Transverse colon (tissue), 4 donors: ENCODE measurements around the gene LZIC. TPM values are rescaled to one million over a fixed set of nuclear protein-coding genes. Genes with fewer than 3 reads are reported as not detected.

Source experiments
- DNase-seq: peaks from one replicate; pipeline ENCODE4 v3.0.0-alpha.2; 2019
- H3K27ac ChIP-seq, 4 donors: fragments of 200-600 bp; sonication (generic); 2 replicates each; pipeline ENCODE4 v1.5.1; 2016 to 2018; ENCODE audit warnings: inconsistent platforms in 4 of 4
- H3K27me3 ChIP-seq: fragments of 200-600 bp; sonication (generic); 2 replicates; pipeline ENCODE4 v1.5.1; 2017; ENCODE audit warnings: inconsistent platforms
- H3K36me3 ChIP-seq, 4 donors: fragments of 200-600 bp; sonication (generic); 2 replicates each; pipeline ENCODE4 v1.5.1; 2017 to 2019; ENCODE audit warnings: inconsistent platforms in 4 of 4
- H3K4me1 ChIP-seq, 4 donors: fragments of 200-600 bp; sonication (generic); 2 replicates each; pipeline ENCODE4 v1.5.1; 2017 to 2020; ENCODE audit warnings: inconsistent platforms in 4 of 4
- H3K4me3 ChIP-seq, 4 donors: fragments of 200-600 bp; sonication (generic); 1 replicate in 1 of 4; 2 replicates in 3 of 4; pipeline versions ENCODE4 v1.5.1 to v1.6.1; 2017 to 2019; ENCODE audit warnings: inconsistent platforms in 4 of 4
- H3K9me3 ChIP-seq, 2 donors: fragments of 200-600 bp; sonication (generic); 2 replicates each; pipeline ENCODE4 v1.5.1; 2017 to 2019; ENCODE audit warnings: inconsistent platforms in 2 of 2
- CTCF ChIP-seq, 5 experiments: fragments of 200-600 bp in 3 of 5; fragments of 450-650 bp in 2 of 5; sonication (generic) in 3 of 5; IDR thresholded peaks; 1 replicate in 2 of 5; 2 replicates in 3 of 5; pipeline ENCODE4 v1.5.1; 2016 to 2017; ENCODE audit warnings: antibody characterized with exemption in 5 of 5, inconsistent platforms in 3 of 5, mild to moderate bottlenecking in 2 of 5, moderate library complexity in 1 of 5
- EP300 ChIP-seq: sonication (generic); formaldehyde crosslinking; IDR thresholded peaks from one replicate; pipeline ENCODE4 v1.6.1; 2017; ENCODE audit warnings: antibody characterized with exemption, low read depth
- POLR2A ChIP-seq: fragments of 450-650 bp; IDR thresholded peaks from one replicate; pipeline ENCODE4 v1.6.1; 2016; ENCODE audit warnings: antibody characterized with exemption, mild to moderate bottlenecking, moderate library complexity
- POLR2AphosphoS5 ChIP-seq, 3 donors: sonication (generic); formaldehyde crosslinking; IDR thresholded peaks; one replicate each; pipeline ENCODE4 v1.6.1; 2016; ENCODE audit warnings: antibody characterized with exemption in 3 of 3
- WGBS, 2 donors: methylation state at CpG; one replicate each; pipeline ENCODE4 v1.1.5; 2018; ENCODE audit warnings: low coverage in 1 of 2; 5-methylcytosine and 5-hydroxymethylcytosine counted together
- in situ Hi-C, 4 donors: fragments of 200-750 bp; cut with MboI; loops; one replicate each; pipeline versions ENCODE4 v1.15.0 to v1.15.1; 2017; ENCODE audit warnings: low sequenced_read_pairs in 3 of 4, low pct_ligation_motif_present in 1 of 4, low pct_unique_long_range_greater_than_20kb in 1 of 4
- intact Hi-C: fragments of 100-400 bp; cut with DNase I; formaldehyde crosslinking; loops from one replicate; pipeline ENCODE4 v1.15.1; 2023; ENCODE audit warnings: low total_unique reads
- total RNA-seq, 4 donors: library from RNA; depleted of rRNA; stranded (reverse); fragments of >200 nt; gene quantifications; one replicate each; pipeline ENCODE4 v1.1.0, GENCODE V29; 2016

Gene LZIC
- total RNA-seq, 4 donors from 2014 or later = 10.7 to 41.0 (median 26.6) TPM

- H3K27ac ChIP-seq = no peak overlapping the region
- WGBS, 2 donors = 91% methylated on average over 9 of the region's 9 CpGs; no CpG with 5 or more reads in 1 of the 2 donors
These were observed 54.3 kb downstream of the LZIC start for GRCh38 chr1:9888886-9889285.

GRCh38 chr1:9887070-9887469 lies 56.1 kb downstream of the LZIC start:
- in situ Hi-C loops (no loop called here), intact Hi-C loops (no loop called here)
- H3K4me3 ChIP-seq = no peak overlapping the region
- no peaks in the 10 kb centered on the region for H3K36me3 ChIP-seq
- peaks cover 0 to 18% (median 11%) of the 10 kb centered on the region in 4 donors for H3K4me1 ChIP-seq
- no peaks in the 10 kb centered on the region for H3K27me3 ChIP-seq
- TF ChIP-seq CTCF (IDR thresholded peaks at IDR 0.05) = no peak
- TF ChIP-seq POLR2AphosphoS5 (IDR thresholded peaks at IDR 0.05) = no peak
- TF ChIP-seq POLR2A = no peak
- TF ChIP-seq EP300 = no peak
- DNase-seq = no peak
- WGBS, 2 donors = 90 to 100% methylated on average over 3 to 4 of the region's 4 CpGs
- H3K27ac ChIP-seq = no peak overlapping the region
- no peaks in the 10 kb centered on the region for H3K9me3 ChIP-seq

More at GRCh38 chr1:9888886-9889285, 54.3 kb downstream of the LZIC start:
- DNase-seq = no peak
- Histone ChIP-seq H3K4me1 (peaks cover 0 to 29% (median 16%) of the 10 kb centered on the region in 4 donors), H3K27me3 (no peaks in the 10 kb centered on the region), H3K4me3 (no peak overlapping the region), H3K36me3 (no peaks in the 10 kb centered on the region), H3K9me3 (no peaks in the 10 kb centered on the region)
- TF ChIP-seq CTCF (IDR thresholded peaks at IDR 0.05) = no peak
- TF ChIP-seq EP300 = no peak
- TF ChIP-seq POLR2A = no peak
- TF ChIP-seq POLR2AphosphoS5 (IDR thresholded peaks at IDR 0.05) = no peak
- in situ Hi-C loops (no loop called here), intact Hi-C loops (no loop called here)

GRCh38 chr1:9886092-9886742 lies 57.0 kb downstream of the LZIC start:
- H3K4me3 ChIP-seq = no peak overlapping the region
- H3K27ac ChIP-seq = no peak overlapping the region
- WGBS, 2 donors = 60 to 96% methylated on average over 1 to 17 of the region's 17 CpGs
- H3K9me3 ChIP-seq = no peaks in the 10 kb centered on the region
- intact Hi-C loops = no loop called here
- TF ChIP-seq CTCF (IDR thresholded peaks at IDR 0.05) (no peak), EP300 (no peak), POLR2A (no peak), POLR2AphosphoS5 (IDR thresholded peaks at IDR 0.05) (no peak)
- peaks cover 0 to 16% (median 12%) of the 10 kb centered on the region in 4 donors for H3K4me1 ChIP-seq
- in situ Hi-C loops = no loop called here
- DNase-seq = no peak
- no peaks in the 10 kb centered on the region for H3K36me3 ChIP-seq
- no peaks in the 10 kb centered on the region for H3K27me3 ChIP-seq

- no peak overlapping the region for H3K4me3 ChIP-seq
- in situ Hi-C loops = no loop called here
These were observed 58.4 kb downstream of the LZIC start for GRCh38 chr1:9884805-9885204.

More at GRCh38 chr1:9884805-9885204, 58.4 kb downstream of the LZIC start:
- Histone ChIP-seq H3K27me3 (no peaks in the 10 kb centered on the region), H3K27ac (no peak overlapping the region), H3K36me3 (no peaks in the 10 kb centered on the region), H3K9me3 (no peaks in the 10 kb centered on the region), H3K4me1 (peaks cover 0 to 6% (median under 1%) of the 10 kb centered on the region in 4 donors)
- no peak for TF ChIP-seq EP300
- no peak for TF ChIP-seq POLR2A
- TF ChIP-seq CTCF (IDR thresholded peaks at IDR 0.05) = no peak
- TF ChIP-seq POLR2AphosphoS5 (IDR thresholded peaks at IDR 0.05) = no peak
- intact Hi-C loops = no loop called here
- WGBS, 2 donors = 83 to 92% methylated on average over 1 to 8 of the region's 8 CpGs
- DNase-seq = no peak
